ENCODE data around the gene MARVELD3.

MARVELD3 gene

GRCh38 chr16:71631776-71632175 lies 5.8 kb downstream of the MARVELD3 start:
- DNase-seq (no peak), ATAC-seq (replicated peaks) (no peak)
- no peak overlapping the region for H3K4me3 Mint-ChIP-seq
- peaks cover 11 to 20% of the 10 kb centered on the region in 2 donors for H3K27me3 Mint-ChIP-seq
- H3K36me3 Mint-ChIP-seq: no peaks in the 10 kb centered on the region
- H3K4me1 Mint-ChIP-seq: no peaks in the 10 kb centered on the region
- H3K9me3 Mint-ChIP-seq: no peaks in the 10 kb centered on the region
- H3K27ac Mint-ChIP-seq: no peak overlapping the region

- Mint-ChIP-seq H3K4me3 (no peak overlapping the region), H3K27ac (no peak overlapping the region), H3K36me3 (peaks cover 4 to 11% of the 10 kb centered on the region in 2 donors), H3K27me3 (no peaks in the 10 kb centered on the region), H3K4me1 (no peaks in the 10 kb centered on the region), H3K9me3 (no peaks in the 10 kb centered on the region)
- ATAC-seq (replicated peaks): no peak
- no peak for DNase-seq
Measured at GRCh38 chr16:71635632-71636031, 9.6 kb downstream of the MARVELD3 start.

- H3K27ac Mint-ChIP-seq: no peak overlapping the region
- H3K4me1 Mint-ChIP-seq: no peaks in the 10 kb centered on the region
- no peaks in the 10 kb centered on the region for H3K9me3 Mint-ChIP-seq
- DNase-seq (no peak), ATAC-seq (replicated peaks) (no peak)
- peaks cover 4 to 11% of the 10 kb centered on the region in 2 donors for H3K36me3 Mint-ChIP-seq
- H3K4me3 Mint-ChIP-seq: no peak overlapping the region
- H3K27me3 Mint-ChIP-seq: no peaks in the 10 kb centered on the region
Measured at GRCh38 chr16:71637398-71637797, 11.4 kb downstream of the MARVELD3 start.

- no peak overlapping the region for H3K27ac Mint-ChIP-seq
- ATAC-seq (replicated peaks) (peak; percentile 34 to 63), DNase-seq (no peak)
- H3K4me3 Mint-ChIP-seq: no peak overlapping the region
- peaks cover 0 to 2% of the 10 kb centered on the region in 2 donors for H3K4me1 Mint-ChIP-seq
- no peaks in the 10 kb centered on the region for H3K9me3 Mint-ChIP-seq
- no peaks in the 10 kb centered on the region for H3K27me3 Mint-ChIP-seq
- peaks cover 16 to 32% of the 10 kb centered on the region in 2 donors for H3K36me3 Mint-ChIP-seq
Measured at GRCh38 chr16:71645450-71645849, 19.5 kb downstream of the MARVELD3 start.

DNA sequence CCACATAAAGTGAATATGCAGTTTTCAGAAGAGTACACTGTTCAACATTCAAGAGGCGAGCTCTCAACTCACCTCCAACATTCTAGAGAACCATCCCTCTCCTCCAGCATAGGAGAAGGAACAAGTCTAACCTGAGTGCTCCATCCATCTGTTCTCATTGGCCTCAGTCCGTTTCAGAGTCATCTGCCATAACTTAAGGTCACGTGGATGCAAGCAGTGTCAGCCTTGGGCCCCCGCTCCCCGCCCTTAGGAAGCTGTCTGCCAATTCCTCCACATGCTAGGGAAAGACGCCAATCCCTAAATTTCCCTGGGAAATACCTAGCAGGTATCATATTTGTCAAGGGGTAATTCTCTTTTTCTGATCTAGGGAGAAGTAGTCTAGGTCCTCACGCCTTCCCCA lies 21.4 kb downstream of the MARVELD3 start:
- Mint-ChIP-seq H3K4me1 (peaks cover 0 to 2% of the 10 kb centered on the region in 2 donors), H3K27ac (no peak overlapping the region), H3K9me3 (no peaks in the 10 kb centered on the region), H3K36me3 (peaks cover 22 to 39% of the 10 kb centered on the region in 2 donors), H3K27me3 (no peaks in the 10 kb centered on the region), H3K4me3 (no peak overlapping the region)
- ATAC-seq (replicated peaks) (no peak), DNase-seq (no peak)

DNA sequence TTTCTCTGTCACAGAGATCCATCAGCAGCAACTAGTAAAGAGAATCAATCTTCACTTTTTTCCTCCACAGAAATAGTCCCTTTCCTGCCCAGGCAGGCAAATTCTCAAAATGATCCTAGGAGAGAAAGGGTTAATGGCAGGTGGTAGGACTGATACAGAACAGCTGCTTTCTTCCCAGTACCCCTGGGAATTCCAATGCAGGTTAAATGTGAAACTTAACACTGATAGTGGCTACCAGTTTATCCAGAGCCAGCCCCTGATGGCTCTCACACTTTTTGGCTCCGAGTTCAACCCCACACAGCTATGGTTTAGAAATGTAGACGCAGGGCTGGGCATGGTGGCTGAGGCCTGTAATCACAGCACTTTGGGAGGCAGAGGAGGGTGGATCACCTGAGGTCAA lies 22.2 kb downstream of the MARVELD3 start:
- Mint-ChIP-seq H3K36me3 (peaks cover 24 to 41% of the 10 kb centered on the region in 2 donors), H3K27ac (no peak overlapping the region), H3K9me3 (no peaks in the 10 kb centered on the region), H3K4me3 (no peak overlapping the region), H3K4me1 (peaks cover 0 to 2% of the 10 kb centered on the region in 2 donors), H3K27me3 (no peaks in the 10 kb centered on the region)
- no peak for DNase-seq
- ATAC-seq (replicated peaks): no peak

GRCh38 chr16:71648921-71649320 lies 22.9 kb downstream of the MARVELD3 start:
- Mint-ChIP-seq H3K4me3 (no peak overlapping the region), H3K27ac (no peak overlapping the region), H3K27me3 (no peaks in the 10 kb centered on the region), H3K36me3 (peaks cover 24 to 40% of the 10 kb centered on the region in 2 donors), H3K4me1 (peaks cover 0 to 2% of the 10 kb centered on the region in 2 donors), H3K9me3 (no peaks in the 10 kb centered on the region)
- DNase-seq (no peak), ATAC-seq (replicated peaks) (no peak)

DNA sequence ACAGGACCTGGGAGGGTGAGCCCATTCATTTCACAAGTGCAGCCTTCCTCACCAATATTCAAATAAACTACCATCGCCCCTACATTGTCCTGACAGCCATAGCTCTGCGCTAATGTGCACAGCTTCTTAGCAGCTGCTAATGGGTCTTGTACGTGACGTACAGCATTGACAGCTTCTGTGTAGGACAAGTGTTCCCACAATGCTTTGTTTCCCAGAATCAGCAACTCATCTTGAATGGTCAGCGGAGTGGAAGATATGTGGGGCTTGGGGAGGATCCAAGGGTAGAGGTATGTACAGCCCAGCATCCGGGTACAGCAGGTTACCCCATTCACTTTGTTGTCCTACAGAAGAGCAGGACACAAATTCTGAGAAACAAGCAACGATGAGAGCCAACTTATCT lies 23.7 kb downstream of the MARVELD3 start:
- no peak for ATAC-seq (replicated peaks)
- no peak overlapping the region for H3K4me3 Mint-ChIP-seq
- H3K36me3 Mint-ChIP-seq: peaks cover 27 to 37% of the 10 kb centered on the region in 2 donors
- H3K27me3 Mint-ChIP-seq: no peaks in the 10 kb centered on the region
- peak overlapping the region; percentile 39 for H3K27ac Mint-ChIP-seq
- H3K9me3 Mint-ChIP-seq: no peaks in the 10 kb centered on the region
- H3K4me1 Mint-ChIP-seq: peaks cover 0 to 2% of the 10 kb centered on the region in 2 donors
- no peak for DNase-seq

- ATAC-seq (replicated peaks) (no peak), DNase-seq (no peak)
- H3K9me3 Mint-ChIP-seq: no peaks in the 10 kb centered on the region
- H3K4me3 Mint-ChIP-seq: no peak overlapping the region
- no peak overlapping the region for H3K27ac Mint-ChIP-seq
- no peaks in the 10 kb centered on the region for H3K4me1 Mint-ChIP-seq
- H3K36me3 Mint-ChIP-seq: peaks cover 10 to 16% of the 10 kb centered on the region in 2 donors
- H3K27me3 Mint-ChIP-seq: no peaks in the 10 kb centered on the region
Measured at GRCh38 chr16:71658771-71659170, 32.8 kb downstream of the MARVELD3 start.

DNA sequence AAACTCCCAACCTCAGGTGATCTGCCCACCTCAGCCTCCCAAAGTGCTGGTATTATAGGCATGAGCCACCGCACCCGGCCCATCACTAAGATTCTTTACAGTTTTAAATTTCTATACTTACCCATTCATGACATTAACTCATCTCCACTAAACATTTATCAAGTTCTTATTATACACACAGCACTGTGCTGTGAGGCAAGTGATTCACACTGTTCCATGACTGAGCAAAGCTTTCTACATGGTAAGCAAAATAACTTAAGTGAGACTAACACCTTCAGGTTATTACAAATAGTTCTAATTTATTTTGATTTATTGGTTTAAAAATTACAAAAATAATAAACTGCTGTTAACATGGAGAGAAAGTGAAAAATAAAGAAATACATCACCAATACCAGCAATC lies 33.5 kb downstream of the MARVELD3 start:
- DNase-seq (no peak), ATAC-seq (replicated peaks) (no peak)
- Mint-ChIP-seq H3K4me1 (no peaks in the 10 kb centered on the region), H3K4me3 (no peak overlapping the region), H3K9me3 (no peaks in the 10 kb centered on the region), H3K36me3 (peaks cover 13 to 23% of the 10 kb centered on the region in 2 donors), H3K27ac (no peak overlapping the region), H3K27me3 (no peaks in the 10 kb centered on the region)

DNA sequence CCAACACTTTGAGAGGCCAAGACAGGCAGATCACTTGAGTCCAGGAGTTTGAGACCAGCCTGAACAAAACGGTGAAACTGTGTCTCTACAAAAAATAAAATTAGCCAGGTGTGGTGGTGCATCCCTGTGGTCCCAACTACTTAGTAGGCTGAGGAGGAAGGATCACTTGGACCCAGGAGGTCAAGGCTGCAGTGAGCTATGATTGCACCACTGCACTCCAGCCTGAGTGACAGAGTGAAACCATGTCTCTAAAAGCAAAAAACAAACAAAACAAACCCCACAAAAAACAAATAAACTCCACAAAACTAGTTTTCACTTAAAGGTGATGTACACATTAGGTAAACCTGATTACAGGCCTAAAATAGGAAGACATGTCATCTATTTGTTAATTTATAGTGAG lies 40.3 kb downstream of the MARVELD3 start:
- ATAC-seq (replicated peaks): no peak
- no peak overlapping the region for H3K27ac Mint-ChIP-seq
- H3K27me3 Mint-ChIP-seq: no peaks in the 10 kb centered on the region
- H3K4me3 Mint-ChIP-seq: no peak overlapping the region
- no peaks in the 10 kb centered on the region for H3K4me1 Mint-ChIP-seq
- H3K9me3 Mint-ChIP-seq: no peaks in the 10 kb centered on the region
- H3K36me3 Mint-ChIP-seq: peaks cover 33 to 49% of the 10 kb centered on the region in 2 donors
- DNase-seq: no peak

DNA sequence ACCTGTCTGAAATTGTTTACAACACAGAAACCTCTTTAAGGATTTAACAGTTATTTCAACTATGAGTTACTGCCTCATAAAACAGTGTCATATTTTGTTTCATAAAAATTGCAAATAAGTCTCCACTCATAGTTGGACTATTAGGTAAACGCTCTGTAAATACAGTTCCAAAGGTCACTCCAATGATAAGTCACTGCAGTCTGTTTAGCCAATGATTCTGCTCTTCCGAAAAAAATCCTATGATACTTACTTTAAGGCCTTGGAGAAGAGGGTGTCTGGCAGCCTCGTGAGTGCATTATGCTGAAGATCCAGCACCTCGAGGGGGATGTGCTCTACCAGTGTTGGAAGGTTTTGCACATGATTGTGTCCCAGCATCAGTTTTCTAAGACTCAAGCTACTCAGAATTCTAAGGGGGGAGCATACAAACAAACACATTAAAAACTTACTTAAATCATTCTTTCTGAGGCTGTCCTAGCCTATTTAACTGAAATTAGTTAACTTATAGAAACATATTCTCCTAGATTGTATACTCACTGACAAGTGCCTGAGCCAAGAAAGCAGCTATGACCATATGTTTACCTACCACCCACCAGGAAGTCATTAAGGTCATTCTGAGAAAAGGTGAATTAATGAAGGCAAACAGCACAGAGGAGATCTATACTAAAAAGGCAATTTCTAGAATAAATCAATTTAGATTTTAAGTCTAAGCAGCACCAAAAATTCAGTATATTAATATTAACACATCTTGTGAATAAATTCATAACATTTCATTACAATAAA lies 41.1 kb downstream of the MARVELD3 start:
- no peaks in the 10 kb centered on the region for H3K9me3 Mint-ChIP-seq
- H3K4me1 Mint-ChIP-seq: no peaks in the 10 kb centered on the region
- H3K27ac Mint-ChIP-seq: no peak overlapping the region
- H3K4me3 Mint-ChIP-seq: no peak overlapping the region
- no peak for ATAC-seq (replicated peaks)
- H3K36me3 Mint-ChIP-seq: peaks cover 36 to 54% of the 10 kb centered on the region in 2 donors
- DNase-seq: no peak
- H3K27me3 Mint-ChIP-seq: no peaks in the 10 kb centered on the region

- Mint-ChIP-seq H3K27ac (no peak overlapping the region), H3K27me3 (no peaks in the 10 kb centered on the region), H3K4me1 (no peaks in the 10 kb centered on the region), H3K4me3 (no peak overlapping the region), H3K36me3 (peaks cover 29 to 60% of the 10 kb centered on the region in 2 donors), H3K9me3 (no peaks in the 10 kb centered on the region)
- ATAC-seq (replicated peaks) (no peak), DNase-seq (no peak)
Measured at GRCh38 chr16:71669926-71670536, 44.0 kb downstream of the MARVELD3 start.

GRCh38 chr16:71670537-71670936 lies 44.6 kb downstream of the MARVELD3 start:
- Mint-ChIP-seq H3K27me3 (no peaks in the 10 kb centered on the region), H3K36me3 (peaks cover 32 to 65% of the 10 kb centered on the region in 2 donors), H3K4me3 (no peak overlapping the region), H3K9me3 (no peaks in the 10 kb centered on the region), H3K27ac (no peak overlapping the region), H3K4me1 (no peaks in the 10 kb centered on the region)
- no peak for DNase-seq
- ATAC-seq (replicated peaks): no peak

- H3K27ac Mint-ChIP-seq: no peak overlapping the region
- no peaks in the 10 kb centered on the region for H3K4me1 Mint-ChIP-seq
- DNase-seq: no peak
Measured at GRCh38 chr16:71671165-71671564, 45.2 kb downstream of the MARVELD3 start.

More at GRCh38 chr16:71671165-71671564, 45.2 kb downstream of the MARVELD3 start:
- no peaks in the 10 kb centered on the region for H3K27me3 Mint-ChIP-seq
- H3K36me3 Mint-ChIP-seq: peaks cover 29 to 63% of the 10 kb centered on the region in 2 donors
- no peak for ATAC-seq (replicated peaks)
- no peaks in the 10 kb centered on the region for H3K9me3 Mint-ChIP-seq
- no peak overlapping the region for H3K4me3 Mint-ChIP-seq

Data from stimulated activated naive B cell treated with anti-CD40 and anti-IgM and Interleukin-4, amounts not matched to agents 10 μg/mL and 1 μg/mL and 100 μg/mL, for 72 hours (primary cell).